GM11168 (cell line): ENCODE results near the gene PDCD6IP.

Experiments
- in situ Hi-C: fragments of 300-500 bp; cut with MboI; formaldehyde crosslinking; loops from one replicate; pipeline ENCODE4 v1.12.0; 2022; ENCODE audit warnings: low sequenced_read_pairs; ENCODE audit not compliant: unreplicated experiment

PDCD6IP gene

DNA sequence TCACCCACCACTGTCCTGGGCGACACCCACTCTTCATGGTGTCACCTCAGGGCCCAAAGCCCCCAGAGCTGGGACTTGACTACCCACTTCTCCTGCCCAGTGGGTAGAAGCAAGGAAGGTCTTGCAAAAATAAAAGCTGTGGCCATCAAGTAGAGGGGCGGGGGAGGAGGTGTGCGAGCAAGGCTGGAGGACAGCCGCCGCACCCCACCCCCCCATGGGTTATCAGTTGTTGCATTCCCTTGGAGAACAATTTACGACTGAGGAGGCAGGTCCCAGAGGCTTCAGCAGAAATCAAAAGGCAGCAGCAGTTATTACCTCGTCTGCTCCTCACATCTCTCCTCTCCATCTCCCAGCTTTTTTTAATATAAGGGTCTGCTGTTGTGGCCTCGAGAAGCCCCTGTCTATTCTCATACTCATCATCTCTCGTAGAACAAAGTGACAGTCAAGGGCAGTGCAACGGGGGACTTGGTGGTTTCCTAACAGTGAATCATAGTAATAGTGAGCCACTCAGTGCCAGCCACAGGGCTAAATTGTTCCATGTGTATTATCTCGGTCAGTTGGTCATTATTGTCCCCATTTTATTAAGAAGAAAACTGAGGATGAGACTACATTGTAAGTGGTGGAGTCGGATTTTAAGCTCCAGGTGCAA lies 116.4 kb downstream of the PDCD6IP start:
- in situ Hi-C loops, result no loop called here

DNA sequence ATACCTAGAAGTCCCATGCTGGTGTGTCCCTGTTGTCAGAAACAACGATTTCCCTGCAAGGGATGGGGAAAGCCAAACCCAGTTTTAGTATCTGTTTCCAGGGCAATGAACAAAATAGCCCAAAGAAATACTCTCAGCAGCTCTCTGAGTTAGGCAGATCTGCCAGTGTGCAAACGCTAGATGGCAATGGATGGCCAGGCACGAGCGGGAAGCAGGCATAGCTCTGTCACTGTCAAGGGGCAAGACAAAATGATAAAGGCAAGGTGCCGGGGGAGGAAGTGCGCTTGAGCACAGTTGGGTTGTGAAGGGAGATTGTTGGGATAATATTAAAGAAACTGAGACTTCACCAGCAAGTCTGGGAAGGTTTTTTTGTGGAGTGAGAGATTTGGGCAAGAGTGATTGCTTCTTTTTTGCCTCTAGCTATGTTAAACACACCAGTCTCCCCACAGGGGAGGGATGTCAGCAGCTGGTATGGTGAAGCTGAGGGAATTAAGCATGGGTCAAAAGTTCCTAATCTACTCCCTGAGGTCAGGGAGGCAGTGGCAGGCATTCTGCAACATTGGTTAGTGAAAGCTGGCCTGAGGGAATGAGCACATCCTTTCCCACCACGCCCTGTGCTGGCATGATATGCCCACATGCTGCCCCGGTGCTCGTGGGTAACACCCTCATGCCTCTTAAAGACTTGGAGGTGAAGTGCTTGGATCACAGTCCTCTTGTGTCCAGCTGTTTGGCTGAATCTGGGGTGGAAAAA lies 117.5 kb downstream of the PDCD6IP start:
- in situ Hi-C loops, result no loop called here

GRCh38 chr3:33918126-33918756 lies 119.8 kb downstream of the PDCD6IP start:
- in situ Hi-C loops, result no loop called here
